Stimulated activated naive CD8-positive, alpha-beta T cell treated with anti-CD3 and anti-CD28 coated beads, Interleukin-15, Interleukin-2, amounts not matched to agents 100 ng/mL and 50 ng/mL, for 24 hours (primary cell): Measurements from ENCODE around the gene THSD4.

Source experiments
- H3K27ac Mint-ChIP-seq: one replicate; pipeline ENCODE4 v1.8.0; 2021; ENCODE audit warnings: mild to moderate bottlenecking, mixed read lengths
- H3K27me3 Mint-ChIP-seq: one replicate; pipeline ENCODE4 v1.8.0; 2021; ENCODE audit warnings: mixed read lengths
- H3K36me3 Mint-ChIP-seq: one replicate; pipeline ENCODE4 v1.8.0; 2021; ENCODE audit warnings: low read depth, mixed read lengths
- H3K4me1 Mint-ChIP-seq: one replicate; pipeline ENCODE4 v1.8.0; 2021; ENCODE audit warnings: low read depth, mixed read lengths
- H3K4me3 Mint-ChIP-seq: one replicate; pipeline ENCODE4 v1.8.0; 2021; ENCODE audit warnings: mild to moderate bottlenecking, mixed read lengths
- H3K9me3 Mint-ChIP-seq: one replicate; pipeline ENCODE4 v1.8.0; 2021; ENCODE audit warnings: mixed read lengths

Gene THSD4

DNA sequence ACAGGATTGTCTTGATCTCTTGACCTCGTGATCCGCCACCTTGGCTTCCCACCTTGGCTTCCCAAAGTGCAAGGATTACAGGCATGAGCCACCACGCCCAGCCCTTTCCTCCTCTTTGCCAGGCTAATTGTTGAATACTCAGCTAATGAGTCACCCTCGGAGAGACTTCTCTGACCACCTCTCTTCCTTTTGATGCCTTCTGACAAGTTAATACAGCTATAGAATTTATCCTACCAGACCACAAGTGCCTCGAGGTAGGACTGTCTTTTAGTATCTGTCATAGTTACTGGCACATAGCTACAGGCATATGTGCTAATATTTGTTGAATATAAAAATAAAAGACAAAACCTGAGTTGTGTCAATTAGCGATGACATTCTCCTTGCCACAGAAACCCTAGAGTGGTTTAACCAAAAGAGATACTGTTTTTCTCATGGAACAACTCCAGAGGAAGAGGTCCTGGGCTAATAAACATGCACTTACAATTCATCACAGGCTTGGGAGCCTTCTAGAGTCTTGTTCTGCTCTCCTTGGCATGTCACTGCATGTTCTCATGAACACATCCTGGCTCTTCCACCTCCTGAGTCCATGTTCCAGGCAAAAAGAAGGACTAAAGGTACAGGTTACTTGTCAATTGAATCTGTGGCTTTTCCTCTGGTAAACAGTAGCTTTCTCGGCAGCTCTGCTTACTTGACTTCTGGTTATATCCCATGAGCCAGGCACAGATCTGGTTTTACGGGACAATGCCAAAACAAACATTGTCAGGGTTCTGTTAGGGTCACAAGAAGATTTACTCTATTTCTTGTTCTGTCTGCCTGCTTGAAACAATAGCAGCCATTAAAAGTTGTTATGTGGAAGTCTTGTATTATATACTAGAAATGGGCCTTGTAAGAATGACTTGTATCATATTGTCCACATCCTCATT, 332.3 kb downstream of the THSD4 start:
- no peaks in the 10 kb centered on the region for H3K36me3 Mint-ChIP-seq
- H3K4me3 Mint-ChIP-seq: no peak overlapping the region
- H3K4me1 Mint-ChIP-seq: no peaks in the 10 kb centered on the region
- no peaks in the 10 kb centered on the region for H3K9me3 Mint-ChIP-seq
- no peak overlapping the region for H3K27ac Mint-ChIP-seq
- peaks cover 5% of the 10 kb centered on the region for H3K27me3 Mint-ChIP-seq

DNA sequence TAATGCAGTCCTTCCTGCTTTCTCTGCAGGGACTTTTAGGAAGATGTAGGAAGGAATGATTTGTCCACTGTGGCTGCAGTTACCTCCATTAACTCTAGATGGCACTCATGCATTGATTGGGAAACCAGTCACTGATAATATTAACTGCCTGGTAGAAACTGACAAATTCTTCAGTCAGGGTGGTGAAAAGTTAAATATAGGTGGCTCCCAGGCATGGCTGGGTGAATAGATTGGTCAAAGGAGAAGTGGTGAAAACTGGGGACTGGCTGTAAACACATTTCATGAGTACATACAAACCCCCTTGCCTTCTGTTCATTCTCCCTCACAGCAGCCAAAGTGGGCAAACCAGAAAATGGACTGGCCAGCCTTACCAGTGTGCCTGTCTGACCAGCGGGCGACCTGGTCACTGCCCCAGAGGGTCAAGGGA, 333.4 kb downstream of the THSD4 start:
- no peaks in the 10 kb centered on the region for H3K9me3 Mint-ChIP-seq
- no peaks in the 10 kb centered on the region for H3K27me3 Mint-ChIP-seq
- no peaks in the 10 kb centered on the region for H3K36me3 Mint-ChIP-seq
- no peak overlapping the region for H3K4me3 Mint-ChIP-seq
- no peak overlapping the region for H3K27ac Mint-ChIP-seq
- no peaks in the 10 kb centered on the region for H3K4me1 Mint-ChIP-seq

DNA sequence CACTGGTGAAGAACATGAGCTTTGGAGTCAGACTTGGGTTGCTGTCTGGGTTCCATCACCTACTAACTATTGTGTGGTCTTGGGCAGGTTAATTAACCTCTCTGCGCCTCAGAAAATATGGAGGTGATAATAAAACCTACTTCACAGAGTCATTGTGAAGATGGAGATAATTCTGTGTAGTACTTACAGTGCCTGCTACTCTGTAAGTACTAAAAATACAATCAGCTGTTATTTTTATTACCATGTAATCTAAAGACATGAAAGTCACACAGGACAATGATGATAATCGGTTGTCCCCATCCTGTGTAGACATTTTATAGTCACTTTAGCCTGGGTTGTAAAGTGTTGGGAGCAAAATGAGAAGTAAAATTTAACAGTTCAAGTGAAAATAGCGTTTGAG, 334.1 kb downstream of the THSD4 start:
- Mint-ChIP-seq H3K27ac (no peak overlapping the region), H3K36me3 (no peaks in the 10 kb centered on the region), H3K4me3 (no peak overlapping the region), H3K9me3 (no peaks in the 10 kb centered on the region), H3K4me1 (no peaks in the 10 kb centered on the region), H3K27me3 (peaks cover 2% of the 10 kb centered on the region)

- Mint-ChIP-seq H3K36me3 (no peaks in the 10 kb centered on the region), H3K27me3 (peaks cover 8% of the 10 kb centered on the region), H3K4me3 (no peak overlapping the region), H3K27ac (no peak overlapping the region), H3K9me3 (no peaks in the 10 kb centered on the region), H3K4me1 (no peaks in the 10 kb centered on the region)
Measured at GRCh38 chr15:71449956-71450355, 334.7 kb downstream of the THSD4 start.

GRCh38 chr15:71451130-71451529, 335.9 kb downstream of the THSD4 start:
- Mint-ChIP-seq H3K4me1 (no peaks in the 10 kb centered on the region), H3K9me3 (no peaks in the 10 kb centered on the region)

GRCh38 chr15:71452893-71453292, 337.6 kb downstream of the THSD4 start:
- H3K4me3 Mint-ChIP-seq: no peak overlapping the region
- peaks cover 12% of the 10 kb centered on the region for H3K27me3 Mint-ChIP-seq
- H3K27ac Mint-ChIP-seq: no peak overlapping the region
- H3K4me1 Mint-ChIP-seq: no peaks in the 10 kb centered on the region
- no peaks in the 10 kb centered on the region for H3K36me3 Mint-ChIP-seq
- no peaks in the 10 kb centered on the region for H3K9me3 Mint-ChIP-seq

More at GRCh38 chr15:71451130-71451529, 335.9 kb downstream of the THSD4 start:
- Mint-ChIP-seq H3K27me3 (peaks cover 12% of the 10 kb centered on the region), H3K27ac (no peak overlapping the region), H3K36me3 (no peaks in the 10 kb centered on the region), H3K4me3 (no peak overlapping the region)

DNA sequence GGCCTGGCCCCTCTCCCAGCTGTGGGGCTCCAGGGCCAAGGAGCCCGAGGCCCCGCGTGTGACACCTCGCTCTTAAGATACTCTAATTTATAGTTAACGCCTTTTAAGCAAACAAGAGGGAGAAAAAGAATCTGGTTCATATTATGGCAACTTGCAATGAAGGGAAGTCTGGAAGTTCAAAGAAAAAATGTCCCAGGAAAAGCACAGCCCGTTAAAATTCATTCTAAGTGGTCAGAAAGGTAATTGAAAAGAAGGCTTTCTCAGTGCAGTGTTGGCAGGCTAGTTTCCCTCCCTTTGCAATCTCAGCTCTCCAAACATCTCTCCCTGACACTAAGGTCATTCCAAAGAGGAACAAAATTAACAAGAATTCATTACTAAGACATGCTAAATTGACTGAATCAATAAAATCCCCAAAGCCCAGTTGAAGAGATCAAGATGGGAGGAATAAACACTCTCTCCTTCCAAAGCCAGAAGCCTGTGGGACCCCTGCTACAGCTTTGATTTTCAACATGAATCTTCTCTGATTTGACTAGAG, 339.3 kb downstream of the THSD4 start:
- Mint-ChIP-seq H3K27ac (no peak overlapping the region), H3K9me3 (no peaks in the 10 kb centered on the region), H3K27me3 (peaks cover 12% of the 10 kb centered on the region), H3K4me3 (no peak overlapping the region), H3K36me3 (no peaks in the 10 kb centered on the region), H3K4me1 (no peaks in the 10 kb centered on the region)

DNA sequence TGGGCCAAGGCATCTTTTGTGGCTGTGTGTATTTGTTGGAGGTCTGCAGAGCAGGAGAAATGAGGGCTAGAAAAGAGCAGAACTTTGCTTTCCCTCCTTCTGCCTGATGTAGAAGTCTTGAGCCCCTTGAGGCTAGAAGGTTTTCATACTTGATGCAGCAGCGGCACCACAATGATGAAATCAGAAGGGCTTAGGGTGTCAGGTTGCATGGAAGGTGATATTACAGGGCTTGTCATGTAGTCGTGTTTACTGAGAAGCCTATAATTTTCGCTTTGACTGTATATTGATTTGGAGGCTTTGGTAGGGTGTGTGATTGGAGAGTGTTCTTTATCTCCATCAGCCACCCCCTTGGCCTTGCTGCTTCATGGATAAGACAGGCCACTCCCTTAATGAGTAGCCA, 339.8 kb downstream of the THSD4 start:
- Mint-ChIP-seq H3K4me1 (no peaks in the 10 kb centered on the region), H3K27ac (no peak overlapping the region), H3K27me3 (peaks cover 12% of the 10 kb centered on the region), H3K4me3 (no peak overlapping the region), H3K36me3 (no peaks in the 10 kb centered on the region), H3K9me3 (no peaks in the 10 kb centered on the region)

GRCh38 chr15:71455878-71456277, 340.6 kb downstream of the THSD4 start:
- no peaks in the 10 kb centered on the region for H3K36me3 Mint-ChIP-seq
- no peaks in the 10 kb centered on the region for H3K9me3 Mint-ChIP-seq
- no peaks in the 10 kb centered on the region for H3K4me1 Mint-ChIP-seq
- H3K4me3 Mint-ChIP-seq: no peak overlapping the region
- H3K27me3 Mint-ChIP-seq: peaks cover 12% of the 10 kb centered on the region
- no peak overlapping the region for H3K27ac Mint-ChIP-seq

DNA sequence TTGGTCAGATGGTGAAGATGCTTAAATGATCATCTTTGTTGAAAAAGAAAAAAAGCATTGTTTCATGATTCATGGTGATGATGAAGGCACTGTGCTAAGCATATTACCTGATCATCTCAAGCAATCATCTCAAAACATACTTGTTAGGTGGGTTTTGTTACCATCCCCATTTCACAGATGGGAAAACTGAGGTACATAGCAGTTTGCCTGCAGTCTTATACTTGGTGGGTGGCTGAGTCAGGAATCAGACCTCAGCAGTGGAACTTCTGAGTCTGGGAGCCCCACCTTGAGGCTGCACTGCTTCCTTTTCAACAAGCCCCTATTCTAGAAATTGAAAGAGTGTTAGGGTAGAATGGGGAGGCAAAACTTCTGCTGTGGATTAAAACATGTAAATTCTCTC, 341.1 kb downstream of the THSD4 start:
- H3K27ac Mint-ChIP-seq: no peak overlapping the region
- no peaks in the 10 kb centered on the region for H3K36me3 Mint-ChIP-seq
- H3K27me3 Mint-ChIP-seq: peaks cover 12% of the 10 kb centered on the region
- no peak overlapping the region for H3K4me3 Mint-ChIP-seq
- H3K9me3 Mint-ChIP-seq: no peaks in the 10 kb centered on the region
- no peaks in the 10 kb centered on the region for H3K4me1 Mint-ChIP-seq

DNA sequence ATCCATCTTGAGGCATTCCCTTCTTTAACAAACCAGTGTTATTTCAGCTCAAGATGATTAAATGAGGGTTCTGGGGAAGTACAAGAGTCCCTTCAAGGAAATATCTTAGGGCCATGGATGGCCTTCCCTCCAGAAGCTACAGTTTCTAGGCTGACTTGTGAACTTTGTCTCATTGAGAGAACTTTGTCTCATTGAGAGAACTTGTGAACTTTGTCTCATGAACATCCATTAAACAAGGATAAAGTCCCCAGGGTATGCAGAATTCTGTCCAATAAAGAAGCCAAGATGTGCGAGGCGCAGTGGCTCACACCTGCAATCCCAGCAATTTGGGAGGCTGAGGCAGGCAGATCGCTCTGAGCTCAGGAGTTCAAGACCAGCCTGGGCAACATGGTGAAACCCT, 341.5 kb downstream of the THSD4 start:
- H3K4me1 Mint-ChIP-seq: no peaks in the 10 kb centered on the region
- peaks cover 12% of the 10 kb centered on the region for H3K27me3 Mint-ChIP-seq
- H3K4me3 Mint-ChIP-seq: no peak overlapping the region
- no peaks in the 10 kb centered on the region for H3K9me3 Mint-ChIP-seq
- H3K36me3 Mint-ChIP-seq: no peaks in the 10 kb centered on the region
- no peak overlapping the region for H3K27ac Mint-ChIP-seq

DNA sequence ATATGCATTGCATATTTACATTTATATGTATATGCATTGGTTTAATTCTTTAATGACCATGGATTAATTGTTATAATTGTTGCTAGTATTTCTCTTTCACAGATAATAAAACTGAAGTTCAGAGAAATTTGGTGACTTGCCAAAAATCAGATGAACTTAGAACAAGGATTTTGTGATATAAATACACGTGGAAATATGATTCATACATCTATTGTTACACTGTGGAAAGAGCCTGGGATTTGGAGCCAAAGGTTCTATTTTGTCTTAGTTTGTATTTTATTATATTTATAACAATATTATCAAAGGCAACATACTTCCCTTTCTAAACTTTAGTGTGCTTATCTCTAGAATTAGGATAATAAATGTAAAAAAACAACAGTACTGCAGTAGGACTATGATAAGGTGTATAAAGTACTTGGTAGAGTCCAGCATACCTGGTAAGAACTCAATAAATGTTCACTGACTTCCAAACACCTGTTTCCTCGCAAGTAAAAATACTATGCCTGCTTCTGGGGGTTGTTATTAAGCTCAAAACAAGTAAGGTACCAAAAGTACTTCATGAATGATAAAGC, 342.9 kb downstream of the THSD4 start:
- Mint-ChIP-seq H3K27ac (no peak overlapping the region), H3K4me1 (no peaks in the 10 kb centered on the region), H3K36me3 (no peaks in the 10 kb centered on the region), H3K4me3 (no peak overlapping the region), H3K27me3 (peaks cover 12% of the 10 kb centered on the region), H3K9me3 (no peaks in the 10 kb centered on the region)

DNA sequence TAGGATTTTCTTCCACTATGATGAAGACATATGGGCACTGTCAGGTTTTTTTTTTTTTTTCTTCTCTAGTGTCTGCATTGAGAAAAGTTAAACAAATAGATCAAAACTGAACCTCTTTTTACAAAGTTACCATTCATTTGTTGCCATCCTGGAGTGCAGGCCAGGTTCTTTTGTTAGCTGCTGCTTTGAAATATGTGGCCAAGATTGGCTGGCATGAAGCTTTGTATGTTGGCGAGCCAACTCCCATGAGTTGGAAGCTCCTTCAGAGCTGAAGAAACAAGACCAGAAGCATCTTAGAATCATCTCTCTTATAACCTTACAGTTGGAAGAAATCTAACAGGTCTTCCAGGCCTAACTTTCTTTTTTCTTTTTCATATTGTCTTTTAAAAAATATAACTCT, 346.5 kb downstream of the THSD4 start:
- H3K4me1 Mint-ChIP-seq: no peaks in the 10 kb centered on the region

DNA sequence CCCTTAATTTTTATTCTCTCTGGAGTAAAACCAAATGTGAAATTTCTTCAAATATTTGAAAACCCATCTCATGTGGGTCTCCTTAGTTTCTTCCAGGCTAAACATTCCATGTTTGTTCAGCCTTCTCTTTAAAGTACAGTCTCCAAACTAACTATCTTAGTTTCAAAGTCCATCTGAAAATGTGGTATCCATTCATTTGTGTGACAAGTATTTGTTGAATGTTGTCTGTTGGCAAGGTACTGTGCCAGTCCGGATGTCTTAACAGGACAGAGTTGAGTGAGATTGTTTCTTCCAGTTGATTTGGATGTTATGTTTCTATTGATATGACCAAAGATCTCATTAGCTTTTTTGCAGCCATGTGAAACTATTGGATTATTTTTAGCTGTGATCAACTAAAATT, 347.4 kb downstream of the THSD4 start:
- Mint-ChIP-seq H3K27ac (no peak overlapping the region), H3K36me3 (no peaks in the 10 kb centered on the region), H3K9me3 (no peaks in the 10 kb centered on the region), H3K27me3 (peaks cover 6% of the 10 kb centered on the region), H3K4me3 (no peak overlapping the region), H3K4me1 (no peaks in the 10 kb centered on the region)

More for the DNA sequence above, 346.5 kb downstream of the THSD4 start:
- Mint-ChIP-seq H3K27me3 (peaks cover 6% of the 10 kb centered on the region), H3K27ac (no peak overlapping the region), H3K36me3 (no peaks in the 10 kb centered on the region), H3K4me3 (no peak overlapping the region), H3K9me3 (no peaks in the 10 kb centered on the region)

GRCh38 chr15:71463156-71463665, 347.9 kb downstream of the THSD4 start:
- Mint-ChIP-seq H3K27me3 (peaks cover 6% of the 10 kb centered on the region), H3K4me3 (no peak overlapping the region), H3K36me3 (no peaks in the 10 kb centered on the region), H3K4me1 (no peaks in the 10 kb centered on the region), H3K9me3 (no peaks in the 10 kb centered on the region), H3K27ac (no peak overlapping the region)
